HepG2 (cell line): ENCODE data around the gene OTUD7B. TPM values are rescaled to one million over a fixed set of nuclear protein-coding genes. Genes with fewer than 3 reads are reported as not detected.

Experiments used
- ATAC-seq: fragments of 200-7000 bp; cut with Tn5 transposase; 3 replicates; pipeline ENCODE4 v1.9.1; 2020; ENCODE audit warnings: mild to moderate bottlenecking, moderate library complexity
- BruUV-seq: library from RNA; stranded (reverse); fragments of 400-500 nt; replicated peaks from 2 replicates; lab custom pipeline; 2021; lab: Mats Ljungman, UMichigan
- CTCF ChIA-PET: fragments of 300-600 bp; formaldehyde crosslinking; extraction: SDS; loops from one replicate; lab custom pipeline; 2021; ENCODE audit warnings: low total read pairs, inconsistent platforms, low intra/inter-chr PET ratio; lab: Yijun Ruan, JAX
- POLR2A ChIA-PET: fragments of 350-600 bp; sonication (Branson Sonifier 250); formaldehyde crosslinking; loops from one replicate; lab custom pipeline; 2020; ENCODE audit warnings: antibody characterized with exemption, inconsistent platforms; lab: Yijun Ruan, JAX
- DNase-seq: peaks from one replicate; pipeline ENCODE4 v3.0.0-alpha.2; 2015; ENCODE audit warnings: low spot score
- FAIRE-seq: peaks from 3 replicates; lab custom pipeline; 2011; peaks lifted over from hg19 to GRCh38; lab: Jason Lieb, UNC
- H2AFZ ChIP-seq: one replicate; pipeline ENCODE4 v1.6.1; 2011; ENCODE audit warnings: low read length, inconsistent platforms
- H3K27ac ChIP-seq: fragments of 300-600 bp; 3 replicates; pipeline ENCODE4 v1.8.0; 2011; ENCODE audit warnings: mixed run types, mild to moderate bottlenecking, mixed read lengths, low read length, inconsistent platforms; ENCODE audit not compliant: insufficient read depth; ENCODE audit errors: extremely low read length
- H3K27me3 ChIP-seq, 2 experiments: fragments of 200-600 bp in 1 of 2; 2 replicates in 1 of 2; 3 replicates in 1 of 2; pipeline versions ENCODE4 v1.6.0 to v1.8.0; 2011; ENCODE audit warnings: low read length in 2 of 2, mild to moderate bottlenecking in 2 of 2, moderate library complexity in 2 of 2, inconsistent platforms in 1 of 2; ENCODE audit not compliant: insufficient read depth in 2 of 2, control insufficient read depth in 1 of 2
- H3K36me3 ChIP-seq, 2 experiments: fragments of 200-600 bp in 1 of 2; replicated peaks in 1 of 2; 2 replicates in 1 of 2; 3 replicates in 1 of 2; pipeline versions ENCODE4 v1.5.1 to v1.8.0; 2011; ENCODE audit warnings: low read length in 2 of 2, inconsistent platforms in 1 of 2; ENCODE audit not compliant: insufficient read depth in 2 of 2, control insufficient read depth in 1 of 2
- H3K4me1 ChIP-seq: 2 replicates; pipeline ENCODE4 v1.5.1; 2012; ENCODE audit warnings: low read length, inconsistent platforms; ENCODE audit not compliant: insufficient read depth
- H3K4me2 ChIP-seq: 2 replicates; pipeline ENCODE4 v1.6.0; 2011; ENCODE audit warnings: low read depth, low read length, inconsistent platforms
- H3K4me3 ChIP-seq, 3 experiments: fragments of 200-600 bp in 1 of 3; sonication (generic), shearing (Covaris generic) in 1 of 3; replicated peaks in 1 of 3; 2 replicates each; pipeline ENCODE4 v1.5.1; 2011 to 2016; ENCODE audit warnings: low read length in 3 of 3, inconsistent platforms in 2 of 3, low read depth in 2 of 3, mild to moderate bottlenecking in 2 of 3, control low read depth in 1 of 3, mixed read lengths in 1 of 3; ENCODE audit not compliant: insufficient read depth in 1 of 3
- H3K79me2 ChIP-seq: one replicate; pipeline ENCODE4 v1.6.1; 2011; ENCODE audit warnings: low read length, inconsistent platforms; ENCODE audit not compliant: insufficient read depth
- H3K9ac ChIP-seq: 2 replicates; pipeline ENCODE4 v1.6.0; 2011; ENCODE audit warnings: mild to moderate bottlenecking, low read depth, low read length, inconsistent platforms; ENCODE audit not compliant: insufficient read depth
- H3K9me3 ChIP-seq: 2 replicates; pipeline ENCODE4 v1.5.1; 2012; ENCODE audit warnings: mild to moderate bottlenecking, low read length
- H4K20me1 ChIP-seq: 2 replicates; pipeline ENCODE4 v1.6.0; 2011; ENCODE audit warnings: inconsistent platforms, mild to moderate bottlenecking, low read length, moderate library complexity; ENCODE audit not compliant: insufficient read depth
- CEBPG ChIP-seq: IDR thresholded peaks from 2 replicates; pipeline ENCODE4 v1.6.1; 2016
- E2F5 ChIP-seq: sonication (generic); formaldehyde crosslinking; conservative IDR thresholded peaks from 2 replicates; pipeline ENCODE4 v1.4.0; 2020; ENCODE audit warnings: missing genetic modification reagents
- KAT8 ChIP-seq: IDR thresholded peaks from 2 replicates; pipeline ENCODE4 v1.6.1; 2016; ENCODE audit warnings: missing genetic modification reagents, missing compliant biosample characterization
- MAF1 ChIP-seq: sonication (generic); formaldehyde crosslinking; IDR thresholded peaks from 2 replicates; pipeline ENCODE4 v1.5.0; 2020; ENCODE audit warnings: missing genetic modification reagents, borderline replicate concordance
- NONO ChIP-seq, 2 experiments: fragments of 450-650 bp in 1 of 2; sonication (generic) in 1 of 2; formaldehyde crosslinking in 1 of 2; IDR thresholded peaks in 1 of 2; conservative IDR thresholded peaks in 1 of 2; 2 replicates each; pipeline versions ENCODE4 v1.6.1 to v1.8.0; 2017 to 2022; ENCODE audit warnings: mild to moderate bottlenecking in 1 of 2, missing genetic modification reagents in 1 of 2, moderate library complexity in 1 of 2
- PRDM10 ChIP-seq: sonication (generic); formaldehyde crosslinking; IDR thresholded peaks from 2 replicates; pipeline ENCODE4 v1.4.0; 2020; ENCODE audit warnings: low read depth, missing genetic modification reagents
- RARA ChIP-seq: IDR thresholded peaks from 2 replicates; pipeline ENCODE4 v1.6.1; 2016; ENCODE audit warnings: missing genetic modification reagents, missing compliant biosample characterization
- SOX6 ChIP-seq, 2 experiments: fragments of 450-650 bp in 1 of 2; sonication (generic) in 1 of 2; formaldehyde crosslinking in 1 of 2; IDR thresholded peaks; 2 replicates each; pipeline versions ENCODE4 v1.4.0 to v1.6.1; 2017 to 2020; ENCODE audit warnings: antibody characterized with exemption in 1 of 2, mild to moderate bottlenecking in 1 of 2, missing genetic modification reagents in 1 of 2
- TEAD3 ChIP-seq: optimal IDR thresholded peaks from 2 replicates; pipeline ENCODE3; 2016; ENCODE audit warnings: borderline replicate concordance
- ZBTB37 ChIP-seq: sonication (generic); formaldehyde crosslinking; IDR thresholded peaks from 2 replicates; pipeline ENCODE4 v1.4.0; 2020; ENCODE audit warnings: mild to moderate bottlenecking, missing genetic modification reagents
- ZEB1 ChIP-seq: IDR thresholded peaks from 2 replicates; pipeline ENCODE4 v1.6.1; 2012; ENCODE audit warnings: mild to moderate bottlenecking, low read depth, inconsistent platforms; ENCODE audit not compliant: insufficient replicate concordance
- ZNF484 ChIP-seq: sonication (generic); formaldehyde crosslinking; IDR thresholded peaks from 2 replicates; pipeline ENCODE4 v1.5.1; 2020; ENCODE audit warnings: mild to moderate bottlenecking, low read depth, missing genetic modification reagents, borderline replicate concordance
- ZNF543 ChIP-seq: sonication (generic); formaldehyde crosslinking; IDR thresholded peaks from 2 replicates; pipeline ENCODE4 v1.4.0; 2020; ENCODE audit warnings: mild to moderate bottlenecking, missing genetic modification reagents
- ZNF563 ChIP-seq: sonication (generic); formaldehyde crosslinking; IDR thresholded peaks from 2 replicates; pipeline ENCODE4 v1.8.0; 2022; ENCODE audit warnings: mild to moderate bottlenecking, moderate library complexity, missing genetic modification reagents
- ZNF800 ChIP-seq: sonication (generic); formaldehyde crosslinking; IDR thresholded peaks from 2 replicates; pipeline ENCODE4 v1.4.0; 2020; ENCODE audit warnings: missing genetic modification reagents
- WGBS: methylation state at CpG from one replicate; pipeline ENCODE4 v1.1.6; 2017; ENCODE audit warnings: low lambda C conversion rate; 5-methylcytosine and 5-hydroxymethylcytosine counted together
- in situ Hi-C: cut with HindIII; loops from 2 replicates; pipeline ENCODE4 v1.10.0; 2017; ENCODE audit warnings: low pct_unique_long_range_greater_than_20kb; ENCODE audit not compliant: extremely low pct_ligation_motif_present
- intact Hi-C: fragments of 100-400 bp; cut with micrococcal nuclease; formaldehyde crosslinking; loops from one replicate; pipeline ENCODE4 v1.10.0; 2022; ENCODE audit not compliant: unreplicated experiment
- polyA plus RNA-seq, 8 experiments: library from polyadenylated mRNA; depleted of rRNA in 3 of 8; stranded (reverse) in 7 of 8; unstranded in 1 of 8; fragments of >200 nt; fragmentation: Illumina TruSeq in 4 of 8; extraction: Trizol in 4 of 8; gene quantifications; 2 replicates each; pipeline versions ENCODE4 v1.2.1 to v1.2.3, GENCODE V29; 2011 to 2016; ENCODE audit warnings: low read depth in 4 of 8, missing spikeins in 1 of 8, mixed read lengths in 1 of 8; ENCODE audit not compliant: insufficient read depth in 1 of 8
- total RNA-seq, 5 experiments: library from RNA; depleted of rRNA; stranded (reverse); fragments of >200 nt; fragmentation: Illumina TruSeq; extraction: Trizol; gene quantifications; 2 replicates each; pipeline ENCODE4 v1.2.3, GENCODE V29; 2016; ENCODE audit warnings: low read depth in 1 of 5

OTUD7B gene
- total and polyA plus RNA-seq, 2 of the 13 experiments (the other 11 are each of a cell fraction or from before 2014, with no cell fraction given) = 5.1 to 11.2 TPM

- TF ChIP-seq E2F5 (CRISPR knock-in tag) (no peak), ZNF543 (CRISPR knock-in tag) (no peak), ZNF563 (no peak), ZNF484 (no peak), NONO (IDR thresholded peaks at IDR 0.05) (no peak), NONO (CRISPR knock-in tag; conservative IDR thresholded peaks at IDR 0.05) (no peak)
Observed at GRCh38 chr1:149965440-149965839, 45.1 kb downstream of the OTUD7B start (continued).

- FAIRE-seq (no peak), DNase-seq (peak; percentile 5), ATAC-seq (no peak)
- H3K9ac ChIP-seq = no peak overlapping the region
- H3K36me3 ChIP-seq = peaks cover 16 to 70% of the 10 kb centered on the region in 2 experiments
- H3K4me1 ChIP-seq = peaks cover 11% of the 10 kb centered on the region
- ChIA-PET CTCF (interaction anchor here (2.7 to 3.2 kb wide), 2 partner anchors 87 to 223 kb away, joined by 12 to 61 read pairs; no protein-coding TSS in a partner anchor), POLR2A (no interaction called here)
- H2AFZ ChIP-seq = no peak overlapping the region
- H4K20me1 ChIP-seq = no peaks in the 10 kb centered on the region
- in situ Hi-C loops = loop anchor here (5.0 to 10.0 kb wide), 2 partner anchors 89 to 231 kb away; no protein-coding TSS in a partner anchor
- no peak overlapping the region for H3K4me3 ChIP-seq
- no peaks in the 10 kb centered on the region for H3K27me3 ChIP-seq
- WGBS = 55% methylated on average over 3 of the region's 3 CpGs
- intact Hi-C loops = loop anchor here (2.0 to 10.0 kb wide), 2 partner anchors 201 to 223 kb away; no protein-coding TSS in a partner anchor
- H3K9me3 ChIP-seq = no peaks in the 10 kb centered on the region
- H3K79me2 ChIP-seq = no peaks in the 10 kb centered on the region
- no peak overlapping the region for H3K4me2 ChIP-seq
- no TSS peak for BruUV-seq
- H3K27ac ChIP-seq = no peak overlapping the region
- TF ChIP-seq SOX6 (IDR thresholded peaks at IDR 0.05) (no peak), SOX6 (CRISPR knock-in tag; IDR thresholded peaks at IDR 0.05) (no peak; the same call in 1 of the 2 replicates), KAT8 (CRISPR knock-in tag) (no peak), PRDM10 (CRISPR knock-in tag) (no peak), ZEB1 (no peak), ZBTB37 (CRISPR knock-in tag) (no peak), ZNF800 (CRISPR knock-in tag) (no peak), RARA (CRISPR knock-in tag) (no peak), MAF1 (CRISPR knock-in tag) (no peak), TEAD3 (CRISPR knock-in tag) (no peak), CEBPG (CRISPR knock-in tag) (peak; percentile 38; the same call in 1 of the 2 replicates)
Observed at GRCh38 chr1:149963358-149963757, 47.2 kb downstream of the OTUD7B start.
